ENCODE measurements around the gene RB1. TPM values are rescaled to one million over a fixed set of nuclear protein-coding genes. Genes with fewer than 3 reads are reported as not detected.
"Not testable (repeated sequence)": the region's sequence is repeated elsewhere in the genome, so short reads cannot be mapped to it uniquely, and the experiment has no call there.

Gene RB1
- polyA plus RNA-seq, 3 donors from 2014 or later = 14.4 to 30.2 (median 17.0) TPM

DNA sequence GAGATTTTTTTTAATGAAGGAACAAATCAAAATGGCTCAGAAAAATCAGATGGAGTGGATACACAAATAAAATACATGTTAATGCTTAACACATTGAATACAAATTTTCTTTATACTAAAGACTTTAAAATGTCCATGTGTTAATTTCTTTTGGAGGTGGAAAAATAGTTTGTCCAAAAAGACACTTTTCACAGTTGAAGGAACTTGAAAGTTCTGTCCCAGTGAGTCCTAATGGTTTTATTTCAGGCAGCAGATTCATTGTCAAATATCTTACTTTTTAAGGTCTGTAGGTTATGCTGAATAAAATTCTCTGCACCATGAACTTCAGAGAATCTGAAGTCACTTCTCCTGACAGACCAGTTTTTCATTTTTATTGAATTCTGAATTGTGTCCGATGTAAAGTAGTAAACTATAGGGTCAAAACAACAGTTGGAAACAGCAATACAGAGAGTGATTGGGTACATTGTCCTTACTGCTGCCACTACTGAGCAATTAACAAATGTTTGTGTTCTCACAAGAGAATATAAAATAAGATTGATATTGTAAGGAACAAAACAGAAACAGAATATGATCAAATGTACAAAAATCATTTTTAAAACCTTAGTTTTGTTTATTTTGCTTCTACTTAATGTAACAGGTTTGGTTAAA, 107.7 kb downstream of the RB1 start:
- Mint-ChIP-seq H3K9me3 (no peaks in the 10 kb centered on the region), H3K27me3 (ENCODE audit: low read depth in 3 of 3) (peaks cover 0 to 7% (median 0%) of the 10 kb centered on the region in 3 donors), H3K4me1 (peaks cover 47 to 88% of the 10 kb centered on the region in 2 donors), H3K4me3 (peak overlapping the region; percentile 93 to 99 (median 97)), H3K27ac (peak overlapping the region; percentile 93 to 99 (median 96)), H3K36me3 (peaks cover 0 to 18% (median 17%) of the 10 kb centered on the region in 3 donors)
- DNase-seq = no peak

DNA sequence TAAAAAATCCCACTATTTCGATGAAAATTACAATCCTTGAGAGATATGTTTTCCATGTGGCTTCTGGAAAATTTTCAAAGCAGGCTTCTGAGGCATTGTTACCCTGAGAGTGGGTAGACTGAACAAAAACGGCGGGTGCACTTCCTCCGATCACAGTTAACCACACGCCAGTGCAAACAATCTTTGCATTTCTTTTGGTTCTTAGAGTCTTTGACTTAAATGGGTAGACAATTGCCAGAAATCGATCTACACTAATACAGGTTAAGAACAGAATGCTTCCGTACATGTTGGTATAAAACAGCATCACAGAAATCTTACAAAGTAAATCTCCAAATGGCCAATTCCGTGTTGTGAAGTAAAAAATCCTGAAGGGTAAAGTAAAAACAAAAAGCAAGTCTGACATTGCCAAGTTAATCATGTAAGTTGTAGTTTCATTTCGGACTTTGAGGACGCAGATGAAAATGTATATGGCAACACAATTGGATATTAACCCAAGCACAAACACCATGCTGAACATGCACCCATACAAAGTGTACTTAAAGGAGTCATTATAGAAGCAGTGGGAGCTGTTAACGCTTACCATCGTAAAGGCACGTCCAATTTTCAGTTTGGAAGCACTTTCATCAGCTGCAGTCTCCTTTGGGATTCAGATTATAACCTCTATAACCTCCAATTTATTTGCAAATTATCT, 108.4 kb downstream of the RB1 start:
- Mint-ChIP-seq H3K4me1 (peaks cover 47 to 82% of the 10 kb centered on the region in 2 donors), H3K27me3 (ENCODE audit: low read depth in 3 of 3) (peaks cover 0 to 7% (median 0%) of the 10 kb centered on the region in 3 donors), H3K36me3 (peaks cover 2 to 18% (median 17%) of the 10 kb centered on the region in 3 donors), H3K9me3 (no peaks in the 10 kb centered on the region), H3K4me3 (peak overlapping the region; percentile 93 to 99 (median 97)), H3K27ac (peak overlapping the region; percentile 93 to 99 (median 96))
- DNase-seq = peak in 1 of 3 donors; percentile 21

DNA sequence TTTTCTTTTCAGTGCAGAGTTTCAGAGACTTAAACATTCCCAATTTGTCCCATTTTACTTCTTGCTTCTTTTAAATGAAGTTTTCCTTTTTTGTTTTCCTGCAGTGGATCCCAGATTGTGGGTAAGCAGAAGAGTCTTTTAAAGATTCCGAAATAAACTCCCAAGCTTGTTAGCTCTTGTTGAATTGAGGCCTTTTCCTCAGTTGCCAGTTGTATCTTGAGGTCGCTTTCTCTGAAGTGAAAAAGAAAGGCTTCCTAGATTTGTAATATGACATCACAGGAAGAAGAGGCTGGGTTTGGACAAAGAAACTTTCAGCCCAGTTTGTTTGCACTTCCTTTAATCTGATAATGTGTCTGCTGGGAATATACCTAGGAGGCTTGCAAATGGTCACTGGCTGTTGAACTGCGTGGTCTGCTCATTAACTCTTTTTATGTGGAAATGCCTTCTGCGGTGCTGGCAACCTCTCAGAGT, 109.4 kb downstream of the RB1 start, which contains the start of gene LPAR6:
LPAR6 (minus strand) TSS at position 233 of the 471 bp plus-strand sequence. CDS start 690 bp downstream, outside the sequence.
- H3K36me3 Mint-ChIP-seq = peaks cover 8 to 23% (median 22%) of the 10 kb centered on the region in 3 donors

GRCh38 chr13:48414501-48414900, 111.0 kb downstream of the RB1 start:
- Mint-ChIP-seq H3K4me3 (peak overlapping the region in 3 of 5 donors; percentile 36 to 77 (median 41)), H3K36me3 (peaks cover 8 to 19% (median 16%) of the 10 kb centered on the region in 3 donors), H3K27ac (peak overlapping the region in 3 of 6 donors; percentile 21 to 50 (median 50)), H3K27me3 (ENCODE audit: low read depth in 3 of 3) (peaks cover 0 to 7% (median 4%) of the 10 kb centered on the region in 3 donors), H3K9me3 (peaks cover 0 to 1% (median 0%) of the 10 kb centered on the region in 6 donors), H3K4me1 (peaks cover 36 to 61% of the 10 kb centered on the region in 2 donors)
- DNase-seq = no peak

More for the DNA sequence above, 109.4 kb downstream of the RB1 start, which contains the start of gene LPAR6:
- peak within 1 kb of the TSS; percentile 93 to 99 (median 97) for H3K4me3 Mint-ChIP-seq
- peaks cover 47 to 76% of the 10 kb centered on the region in 2 donors for H3K4me1 Mint-ChIP-seq
- DNase-seq = peak; percentile 25 to 31 (median 26)
- H3K27ac Mint-ChIP-seq = peak within 1 kb of the TSS; percentile 93 to 99 (median 96)
- H3K27me3 Mint-ChIP-seq (ENCODE audit: low read depth in 3 of 3) = peaks cover 0 to 7% (median 2%) of the 10 kb centered on the region in 3 donors
- H3K9me3 Mint-ChIP-seq = no peaks in the 10 kb centered on the region

GRCh38 chr13:48415516-48415915, 112.0 kb downstream of the RB1 start:
- H3K27me3 Mint-ChIP-seq (ENCODE audit: low read depth in 3 of 3) = peaks cover 0 to 4% (median 4%) of the 10 kb centered on the region in 3 donors
- DNase-seq = no peak
- H3K4me1 Mint-ChIP-seq = peaks cover 26 to 51% of the 10 kb centered on the region in 2 donors
- peak overlapping the region in 2 of 6 donors; percentile 27 to 47 for H3K27ac Mint-ChIP-seq
- peaks cover 8 to 16% (median 12%) of the 10 kb centered on the region in 3 donors for H3K36me3 Mint-ChIP-seq
- peak overlapping the region in 2 of 5 donors; percentile 29 to 77 for H3K4me3 Mint-ChIP-seq
- H3K9me3 Mint-ChIP-seq = peaks cover 0 to 6% (median 0%) of the 10 kb centered on the region in 6 donors

- Mint-ChIP-seq H3K36me3 (peaks cover 9 to 17% (median 9%) of the 10 kb centered on the region in 3 donors), H3K4me1 (peaks cover 2 to 13% of the 10 kb centered on the region in 2 donors)
- not testable (repeated sequence) for H3K4me3 Mint-ChIP-seq; DNase-seq; H3K9me3 Mint-ChIP-seq; H3K27ac Mint-ChIP-seq; H3K27me3 Mint-ChIP-seq (ENCODE audit: low read depth in 3 of 3)
Measured at GRCh38 chr13:48422003-48422402, 118.5 kb downstream of the RB1 start.

DNA sequence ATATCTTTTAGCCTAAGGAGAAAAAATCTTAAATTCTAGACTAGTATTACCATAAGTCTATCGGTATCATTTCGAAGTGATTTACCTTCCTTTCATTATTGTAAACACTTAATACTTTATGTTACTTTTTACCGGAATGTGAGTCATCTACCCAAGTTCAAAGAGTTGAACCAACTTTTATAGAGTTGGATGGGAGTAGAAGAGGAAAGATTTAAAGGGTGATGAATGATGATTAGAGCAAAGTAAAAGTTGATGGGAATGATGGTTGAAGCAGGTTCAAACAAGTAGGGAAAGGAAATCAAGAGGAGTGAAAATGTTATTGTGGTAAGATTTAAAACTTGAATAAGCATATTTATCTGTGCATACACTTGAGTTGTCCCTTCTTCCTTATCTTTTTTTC, 120.7 kb downstream of the RB1 start:
- peaks cover 4 to 12% (median 4%) of the 10 kb centered on the region in 3 donors for H3K36me3 Mint-ChIP-seq
- H3K9me3 Mint-ChIP-seq = peaks cover 0 to 8% (median 0%) of the 10 kb centered on the region in 6 donors

DNA sequence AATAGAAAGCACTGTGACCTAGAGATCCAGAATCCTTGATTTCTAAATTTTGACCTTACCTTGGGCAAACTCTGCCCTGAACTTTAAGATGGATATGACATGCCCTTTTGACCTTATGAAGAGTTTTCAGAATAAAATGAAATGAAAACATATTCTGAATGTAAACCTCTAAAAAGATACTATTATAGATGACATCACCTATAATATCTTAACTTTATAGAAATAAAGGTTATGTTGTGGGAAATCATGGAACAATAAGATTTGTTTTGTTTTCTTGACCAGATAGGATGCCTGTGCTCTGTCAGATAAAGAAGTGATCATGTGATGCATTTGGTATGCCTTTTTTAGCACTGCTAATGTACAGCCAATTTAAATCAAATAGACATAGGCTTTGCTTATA, 122.5 kb downstream of the RB1 start:
- Mint-ChIP-seq H3K36me3 (peaks cover 4 to 12% (median 4%) of the 10 kb centered on the region in 3 donors), H3K27me3 (ENCODE audit: low read depth in 3 of 3) (no peaks in the 10 kb centered on the region), H3K4me3 (no peak overlapping the region), H3K4me1 (peaks cover 9 to 30% of the 10 kb centered on the region in 2 donors), H3K9me3 (peaks cover 0 to 8% (median 0%) of the 10 kb centered on the region in 6 donors), H3K27ac (peak overlapping the region in 1 of 6 donors; percentile 12)
- DNase-seq = no peak

More for the DNA sequence above, 120.7 kb downstream of the RB1 start:
- Mint-ChIP-seq H3K4me3 (no peak overlapping the region), H3K4me1 (peaks cover 6 to 19% of the 10 kb centered on the region in 2 donors), H3K27me3 (ENCODE audit: low read depth in 3 of 3) (peaks cover 0 to 2% (median 0%) of the 10 kb centered on the region in 3 donors), H3K27ac (no peak overlapping the region)
- DNase-seq = no peak

DNA sequence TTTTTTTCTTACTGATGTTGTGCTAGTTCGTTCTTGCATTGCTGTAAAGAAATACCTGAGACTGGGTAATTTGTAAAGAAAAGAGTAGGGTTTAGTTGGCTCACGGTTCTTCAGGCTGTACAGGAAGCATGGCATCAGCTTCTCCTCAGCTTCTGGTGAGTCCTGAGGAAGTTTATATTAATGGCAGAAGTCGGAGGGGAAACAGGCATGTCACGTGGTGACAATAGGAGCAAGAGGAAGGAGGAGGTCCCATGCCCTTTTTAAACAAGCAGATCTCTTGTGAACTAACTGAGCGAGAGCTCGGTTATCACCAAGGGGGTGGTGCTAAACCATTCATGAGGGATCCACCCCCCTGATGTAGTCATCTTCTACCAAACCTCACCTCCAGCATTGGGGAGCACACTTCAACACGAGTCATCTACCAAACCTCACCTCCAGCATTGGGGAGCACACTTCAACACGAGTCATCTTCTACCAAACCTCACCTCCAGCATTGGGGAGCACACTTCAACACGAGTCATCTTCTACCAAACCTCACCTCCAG, 123.3 kb downstream of the RB1 start:
- not testable (repeated sequence) for DNase-seq; H3K36me3 Mint-ChIP-seq; H3K4me3 Mint-ChIP-seq; H3K9me3 Mint-ChIP-seq; H3K27me3 Mint-ChIP-seq (ENCODE audit: low read depth in 3 of 3)
- peaks cover 9 to 36% of the 10 kb centered on the region in 2 donors for H3K4me1 Mint-ChIP-seq
- H3K27ac Mint-ChIP-seq = peak overlapping the region in 1 of 6 donors; percentile 56

GRCh38 chr13:48429036-48429435, 125.5 kb downstream of the RB1 start:
- peak overlapping the region in 1 of 6 donors; percentile 42 for H3K27ac Mint-ChIP-seq
- peaks cover 0 to 4% (median 0%) of the 10 kb centered on the region in 6 donors for H3K9me3 Mint-ChIP-seq
- H3K27me3 Mint-ChIP-seq (ENCODE audit: low read depth in 3 of 3) = no peaks in the 10 kb centered on the region
- H3K4me3 Mint-ChIP-seq = no peak overlapping the region
- no peak for DNase-seq
- H3K4me1 Mint-ChIP-seq = peaks cover 10 to 43% of the 10 kb centered on the region in 2 donors
- H3K36me3 Mint-ChIP-seq = peaks cover 4 to 5% (median 4%) of the 10 kb centered on the region in 3 donors

DNA sequence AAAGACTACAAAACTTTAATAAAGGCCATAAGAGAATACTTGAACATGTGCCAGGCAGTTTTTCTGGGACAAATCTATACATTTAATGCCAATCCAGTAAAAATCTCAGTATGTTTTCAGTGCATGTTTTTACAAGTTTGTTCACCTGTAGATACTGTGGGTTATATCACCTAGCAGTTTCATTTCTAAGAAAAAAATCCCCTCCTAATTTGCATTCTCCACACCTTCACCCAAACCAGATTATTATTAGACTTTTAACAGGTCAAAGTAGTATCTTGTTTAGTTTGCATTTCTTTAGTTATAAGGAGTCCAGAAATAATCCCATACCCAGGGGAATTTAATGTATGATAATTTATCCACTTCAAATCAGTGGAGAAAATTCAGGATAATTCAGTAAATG, 126.3 kb downstream of the RB1 start:
- DNase-seq = no peak
- H3K4me1 Mint-ChIP-seq = peaks cover 10 to 49% of the 10 kb centered on the region in 2 donors
- no peaks in the 10 kb centered on the region for H3K27me3 Mint-ChIP-seq (ENCODE audit: low read depth in 3 of 3)
- H3K27ac Mint-ChIP-seq = peak overlapping the region in 1 of 6 donors; percentile 45
- H3K4me3 Mint-ChIP-seq = no peak overlapping the region
- peaks cover 4 to 11% (median 10%) of the 10 kb centered on the region in 3 donors for H3K36me3 Mint-ChIP-seq
- H3K9me3 Mint-ChIP-seq = peaks cover 0 to 4% (median 0%) of the 10 kb centered on the region in 6 donors

- no peak for DNase-seq
- Mint-ChIP-seq H3K4me3 (no peak overlapping the region), H3K9me3 (peaks cover 0 to 4% (median 0%) of the 10 kb centered on the region in 6 donors), H3K27me3 (ENCODE audit: low read depth in 3 of 3) (no peaks in the 10 kb centered on the region), H3K36me3 (peaks cover 7 to 14% (median 12%) of the 10 kb centered on the region in 3 donors), H3K4me1 (peaks cover 15 to 45% of the 10 kb centered on the region in 2 donors), H3K27ac (peak overlapping the region in 1 of 6 donors; percentile 59)
Measured at GRCh38 chr13:48431431-48431830, 127.9 kb downstream of the RB1 start.

GRCh38 chr13:48431987-48432615, 128.6 kb downstream of the RB1 start:
- Mint-ChIP-seq H3K9me3 (no peaks in the 10 kb centered on the region), H3K4me3 (no peak overlapping the region), H3K36me3 (peaks cover 3 to 14% (median 8%) of the 10 kb centered on the region in 3 donors), H3K27me3 (ENCODE audit: low read depth in 3 of 3) (no peaks in the 10 kb centered on the region), H3K27ac (peak overlapping the region in 2 of 6 donors; percentile 36 to 59), H3K4me1 (peaks cover 20 to 48% of the 10 kb centered on the region in 2 donors)
- DNase-seq = no peak

All from immature natural killer cell (primary cell).